GM19467 (cell line): ENCODE results near the gene CFDP1.
A peak's percentile ranks its signal among the peaks of the same experiment; 100 is the strongest.

Source experiments
- ATAC-seq: cut with Tn5 transposase; IDR thresholded peaks from one replicate; pipeline ENCODE4 v1.9.1; 2021; ENCODE audit warnings: mild to moderate bottlenecking, moderate library complexity; ENCODE audit not compliant: unreplicated experiment

The CFDP1 gene

DNA sequence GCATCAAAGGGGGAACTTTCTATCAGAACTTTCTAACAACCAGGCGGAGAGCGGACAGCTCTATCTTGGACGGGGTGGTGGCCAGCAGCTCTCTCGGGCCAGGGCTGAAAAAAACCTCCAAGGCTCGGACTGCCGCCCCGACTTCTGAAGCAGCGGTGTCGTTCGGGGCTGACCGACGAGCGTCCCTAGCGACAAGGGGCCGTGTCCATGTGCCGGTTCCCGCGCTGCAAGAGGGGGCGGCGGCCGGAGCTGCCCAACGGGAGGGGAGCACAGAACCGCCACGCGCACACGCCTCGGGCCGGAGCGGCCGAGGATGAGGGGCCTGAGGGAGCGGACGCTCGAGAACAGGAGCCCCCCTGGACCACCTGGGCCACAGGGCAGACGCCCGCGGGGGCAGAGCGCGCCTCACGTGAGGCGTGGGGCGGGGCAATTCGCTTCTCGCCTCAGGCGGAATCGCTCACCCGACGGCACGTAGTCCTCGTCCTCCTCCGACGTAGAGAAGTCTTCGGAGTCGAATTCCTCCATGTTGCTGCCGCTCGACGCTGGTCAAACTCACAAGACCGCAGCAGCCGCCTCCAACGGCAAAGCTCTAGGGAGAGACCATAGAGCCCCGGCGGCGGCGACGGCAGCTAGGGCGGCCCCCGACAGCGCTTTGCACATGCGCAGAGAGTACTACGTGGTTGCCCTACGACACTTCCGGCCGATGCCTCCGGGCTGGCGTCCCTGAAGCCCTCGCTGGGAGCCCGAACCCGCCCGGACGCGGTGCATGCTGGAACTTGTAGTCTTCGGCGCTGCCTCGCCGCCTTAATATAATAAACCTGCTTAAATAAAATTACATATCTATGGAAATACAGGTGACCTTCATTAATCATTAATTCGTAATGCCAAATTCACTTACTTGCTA lies at the start of gene CFDP1:
Gene CFDP1 (minus strand): TSS at position 676 of the 904 bp plus-strand sequence. CDS start 151 bp downstream, at position 525.
- peak; percentile 94 for ATAC-seq

DNA sequence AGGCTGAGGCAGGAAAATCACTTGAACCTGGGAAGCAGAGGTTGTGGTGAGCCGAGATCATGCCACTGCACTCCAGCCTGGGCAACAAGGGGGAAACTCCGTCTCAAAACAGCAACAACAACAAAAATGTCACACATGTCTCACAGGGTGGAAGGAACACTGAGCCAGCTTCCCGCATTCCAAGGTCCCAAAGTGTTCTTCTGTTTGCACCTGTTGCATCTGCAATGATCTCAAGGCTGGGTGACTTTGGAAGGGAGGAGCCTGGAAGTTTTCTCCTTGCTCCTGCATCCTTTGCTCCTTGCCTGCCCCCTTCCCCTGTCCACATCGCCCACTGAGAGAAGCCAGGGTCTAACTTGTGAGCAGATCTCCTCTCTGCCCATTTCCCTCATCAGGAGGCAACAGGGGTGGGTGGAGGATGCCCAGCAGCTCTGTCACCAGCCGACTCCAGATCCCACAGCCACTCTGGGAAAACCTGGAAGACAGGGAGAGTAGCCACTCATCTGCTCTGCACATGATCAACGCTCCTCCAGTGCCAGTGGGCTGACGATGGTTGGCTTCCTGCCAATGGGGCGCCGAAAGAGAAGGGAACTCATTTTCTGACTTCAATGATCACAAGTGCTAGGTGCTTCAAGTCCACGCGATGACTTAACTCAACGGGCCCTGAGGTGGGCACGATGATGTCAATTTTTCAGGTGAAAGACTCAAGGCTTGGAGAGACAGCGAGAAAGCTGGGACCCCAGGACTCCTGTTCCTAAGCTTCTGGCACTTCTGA lies 49.3 kb upstream of the CFDP1 start:
- ATAC-seq = no peak

- no peak for ATAC-seq
Observed at GRCh38 chr16:75481475-75481874, 48.2 kb upstream of the CFDP1 start.

DNA sequence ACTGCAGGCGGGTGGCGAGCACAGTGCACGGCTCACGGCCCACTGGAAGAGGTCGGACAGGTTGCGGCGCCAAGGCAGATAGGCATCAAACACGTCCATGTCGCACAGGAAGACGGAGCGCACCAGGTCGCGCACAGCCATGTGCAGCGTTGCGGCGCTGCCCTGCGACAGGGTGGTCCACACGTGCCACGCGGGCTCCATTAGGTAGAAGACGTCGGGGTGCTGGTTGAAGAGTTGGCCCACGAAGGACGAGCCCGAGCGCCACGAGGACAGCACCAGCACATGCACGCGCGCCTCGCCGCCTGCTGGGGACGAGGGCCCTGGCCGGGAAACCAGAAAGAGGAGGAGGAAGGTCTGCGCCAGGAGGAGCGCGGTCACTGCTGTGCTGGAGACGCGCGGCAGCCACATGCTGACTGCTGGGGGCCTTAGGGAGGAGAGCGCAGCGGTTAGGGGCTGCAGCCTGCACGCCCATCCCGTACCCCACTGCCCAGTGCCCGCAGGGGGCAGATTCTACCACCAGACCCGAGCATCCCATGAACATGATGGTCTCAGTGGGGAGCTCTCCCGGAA lies 46.2 kb upstream of the CFDP1 start:
- ATAC-seq = no peak

GRCh38 chr16:75478480-75479345 lies 45.4 kb upstream of the CFDP1 start:
- ATAC-seq = no peak

DNA sequence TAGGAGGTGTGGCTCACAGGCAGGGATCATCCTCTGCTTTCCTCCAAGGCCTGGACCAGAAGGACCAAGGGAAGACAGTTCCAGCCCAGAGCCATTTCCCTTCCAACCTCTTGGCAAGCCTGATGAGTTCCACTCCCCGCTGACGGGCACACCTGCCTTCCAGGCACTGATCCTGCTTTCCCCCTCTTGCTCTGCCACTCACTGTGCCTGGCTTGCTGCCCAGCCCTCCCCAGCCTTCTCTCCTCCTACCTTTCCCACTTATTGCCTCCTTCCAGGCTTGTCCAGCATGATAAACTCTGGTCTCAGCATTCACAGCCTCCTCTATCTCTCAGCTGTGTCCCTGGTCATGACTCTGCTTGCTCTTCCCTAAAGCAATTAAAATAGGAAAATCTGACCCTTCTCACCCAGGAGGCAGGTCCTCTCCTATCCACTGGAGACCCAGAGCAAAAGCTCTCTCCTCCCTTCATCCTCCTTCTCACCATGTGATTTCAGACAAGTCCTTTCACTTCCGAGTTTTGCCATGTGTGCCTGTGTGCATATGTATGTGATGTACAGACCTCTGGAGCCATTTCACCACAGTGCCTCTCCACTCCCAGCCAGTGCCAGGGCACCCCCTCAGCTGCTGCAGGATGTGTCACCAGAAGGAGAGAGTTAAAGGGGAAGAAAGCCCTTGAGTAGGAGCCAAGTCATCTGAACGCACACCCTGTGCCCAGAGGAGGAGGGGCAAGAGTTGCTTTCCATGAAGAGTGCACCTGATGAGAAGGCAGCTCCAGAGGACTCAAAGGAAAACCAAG lies 44.6 kb upstream of the CFDP1 start:
- no peak for ATAC-seq

- ATAC-seq = no peak
Observed at GRCh38 chr16:75476817-75477216, 43.5 kb upstream of the CFDP1 start.

DNA sequence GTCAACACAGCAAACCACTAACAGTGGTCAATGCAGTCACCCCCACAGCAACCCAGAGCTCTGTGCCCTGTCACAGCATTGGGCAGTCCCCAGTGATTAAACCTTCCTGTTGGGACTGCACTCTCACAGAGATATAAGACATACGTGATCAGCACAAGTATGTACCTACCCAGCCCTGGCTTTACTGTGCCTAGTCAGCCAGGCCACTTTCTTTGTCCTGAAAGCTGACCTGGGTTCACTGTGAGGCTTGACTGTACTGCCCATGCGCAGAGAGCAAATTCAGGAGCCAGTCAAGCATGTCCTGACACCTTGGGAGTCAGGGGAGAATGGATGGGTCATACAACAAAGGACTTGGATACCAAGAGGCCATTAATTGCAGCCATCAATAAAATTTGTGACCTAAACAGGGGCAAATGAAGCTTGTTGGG lies 42.1 kb upstream of the CFDP1 start:
- no peak for ATAC-seq

DNA sequence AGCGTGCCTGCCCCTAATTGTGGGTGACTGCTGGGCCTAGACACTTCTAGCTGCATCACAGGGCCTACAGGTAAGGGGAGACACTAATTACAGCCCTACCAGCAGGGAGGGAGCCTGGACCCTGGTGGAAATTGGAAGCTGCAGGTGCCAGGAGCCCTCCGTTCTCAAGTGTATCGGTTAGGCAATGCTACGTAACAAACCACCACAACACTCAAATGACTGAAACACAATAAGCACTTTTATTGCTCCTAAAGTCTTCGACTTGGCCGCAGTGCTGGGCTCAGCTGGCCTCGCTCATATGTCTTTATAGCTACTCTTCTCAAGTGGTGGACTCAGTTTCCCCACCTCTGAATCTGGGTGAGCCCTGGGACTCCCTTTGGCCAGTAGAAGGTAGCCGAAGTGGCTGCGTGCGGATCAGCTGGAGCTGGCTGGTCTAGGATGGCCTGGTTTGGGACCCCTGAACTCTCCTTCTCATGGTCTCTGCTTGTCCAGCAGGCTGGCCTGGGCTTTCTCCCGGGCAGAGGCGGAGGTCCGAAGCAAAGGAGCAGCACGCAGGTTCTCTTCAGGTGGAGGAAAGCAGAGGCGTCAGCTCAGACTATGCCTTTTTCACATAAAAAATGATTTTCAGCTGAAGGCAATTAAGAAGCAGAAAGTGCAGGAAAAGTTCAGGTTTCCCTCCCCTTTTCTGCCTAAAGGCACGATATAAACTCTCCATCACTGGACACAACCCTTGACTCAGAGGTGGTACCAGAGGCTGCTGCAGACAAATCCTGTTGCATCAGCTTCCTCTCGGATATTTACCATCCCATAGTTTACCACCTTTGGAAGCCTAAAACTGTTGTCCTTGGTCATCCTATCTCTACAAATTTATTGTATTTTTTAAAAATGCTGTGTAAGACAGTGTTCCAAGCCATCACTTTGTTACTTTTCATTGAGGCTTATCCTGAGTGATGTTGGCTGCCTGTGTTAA lies 39.9 kb upstream of the CFDP1 start:
- ATAC-seq = no peak

DNA sequence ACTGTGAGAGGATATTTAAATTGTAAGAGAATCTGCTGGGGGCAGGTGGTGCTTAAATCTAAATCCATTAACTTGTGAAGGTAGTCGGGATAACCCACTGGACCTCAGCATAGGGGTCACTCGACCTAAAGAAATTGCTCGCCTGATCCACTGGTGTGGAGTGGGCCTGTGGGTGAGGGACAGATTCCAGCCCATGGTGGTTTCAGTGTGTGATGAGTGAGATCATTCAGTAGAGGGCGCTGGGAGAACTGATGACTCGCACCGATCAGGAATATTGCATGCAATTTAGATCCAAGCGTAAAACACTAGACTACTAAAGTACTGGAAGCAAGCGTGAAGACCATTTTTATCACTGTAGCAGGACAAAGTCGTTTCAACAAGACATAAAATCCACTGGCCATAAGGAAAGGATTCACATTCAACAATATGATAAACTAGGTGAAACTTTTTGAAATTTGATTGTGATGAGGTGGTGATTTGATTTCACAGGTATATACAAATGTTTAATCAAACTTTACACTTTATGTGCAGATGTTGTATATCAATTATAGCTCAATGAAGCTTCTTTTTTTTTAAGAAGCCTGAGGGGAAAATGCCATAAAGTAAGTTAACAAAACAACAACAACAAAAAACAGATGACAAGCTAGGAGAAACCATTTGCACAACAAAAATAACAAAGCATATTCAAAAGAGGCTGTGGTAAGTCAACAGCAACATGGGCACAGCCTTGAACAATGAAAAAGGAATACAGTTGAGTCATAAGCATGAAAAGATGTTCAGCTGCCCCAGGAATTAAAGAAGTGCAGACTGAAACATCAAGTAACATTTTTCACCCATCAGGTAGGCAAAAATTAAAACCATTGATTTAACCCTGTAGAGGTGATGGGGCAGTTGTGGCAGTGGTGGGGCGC lies 38.7 kb upstream of the CFDP1 start:
- ATAC-seq = peak; percentile 69

GRCh38 chr16:75466760-75467159 lies 33.5 kb upstream of the CFDP1 start:
- no peak for ATAC-seq

DNA sequence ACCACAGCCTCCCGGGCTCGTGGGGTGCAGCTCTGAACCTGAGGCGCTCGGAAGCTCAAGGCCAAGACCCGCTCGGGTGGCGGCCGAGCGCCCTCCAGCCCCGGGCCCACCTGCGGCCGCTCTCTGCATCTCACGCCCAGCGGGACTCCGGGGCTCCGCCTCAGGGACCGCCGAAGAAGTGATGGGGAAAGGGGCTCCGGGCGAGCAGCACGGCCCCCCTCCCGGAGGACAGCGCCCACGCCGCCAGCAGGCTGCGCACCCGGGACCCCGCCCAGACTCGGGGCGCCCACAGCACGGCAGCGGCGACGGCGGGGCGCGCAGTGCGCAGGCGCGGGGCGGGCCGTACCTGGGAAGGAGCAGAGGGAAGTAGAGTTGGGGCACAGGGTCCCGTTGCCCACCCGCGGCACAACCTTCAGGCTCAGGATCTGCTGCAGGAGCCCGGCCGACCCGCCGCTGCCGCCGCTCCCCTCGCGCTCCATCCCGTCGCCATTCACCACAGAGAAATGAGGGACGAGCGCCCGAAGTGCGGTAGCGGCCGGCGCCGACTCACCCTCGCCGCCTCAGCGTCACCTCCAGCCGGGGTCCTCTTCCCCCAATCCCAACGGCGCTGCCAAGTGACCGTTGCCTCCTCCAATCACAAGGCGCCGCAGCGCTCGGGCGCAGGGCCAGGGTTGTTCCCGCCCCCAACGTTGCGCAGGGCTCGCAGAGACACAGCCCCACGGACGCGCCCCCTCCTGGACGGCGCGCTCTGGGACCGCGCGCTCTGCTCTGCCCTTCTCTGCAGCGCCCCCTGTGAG lies 31.0 kb upstream of the CFDP1 start, which contains the start of gene TMEM170A:
Gene TMEM170A (minus strand): TSS at position 568 of the 797 bp plus-strand sequence. CDS start 89 bp downstream, at position 479.
- ATAC-seq = peak; percentile 95

DNA sequence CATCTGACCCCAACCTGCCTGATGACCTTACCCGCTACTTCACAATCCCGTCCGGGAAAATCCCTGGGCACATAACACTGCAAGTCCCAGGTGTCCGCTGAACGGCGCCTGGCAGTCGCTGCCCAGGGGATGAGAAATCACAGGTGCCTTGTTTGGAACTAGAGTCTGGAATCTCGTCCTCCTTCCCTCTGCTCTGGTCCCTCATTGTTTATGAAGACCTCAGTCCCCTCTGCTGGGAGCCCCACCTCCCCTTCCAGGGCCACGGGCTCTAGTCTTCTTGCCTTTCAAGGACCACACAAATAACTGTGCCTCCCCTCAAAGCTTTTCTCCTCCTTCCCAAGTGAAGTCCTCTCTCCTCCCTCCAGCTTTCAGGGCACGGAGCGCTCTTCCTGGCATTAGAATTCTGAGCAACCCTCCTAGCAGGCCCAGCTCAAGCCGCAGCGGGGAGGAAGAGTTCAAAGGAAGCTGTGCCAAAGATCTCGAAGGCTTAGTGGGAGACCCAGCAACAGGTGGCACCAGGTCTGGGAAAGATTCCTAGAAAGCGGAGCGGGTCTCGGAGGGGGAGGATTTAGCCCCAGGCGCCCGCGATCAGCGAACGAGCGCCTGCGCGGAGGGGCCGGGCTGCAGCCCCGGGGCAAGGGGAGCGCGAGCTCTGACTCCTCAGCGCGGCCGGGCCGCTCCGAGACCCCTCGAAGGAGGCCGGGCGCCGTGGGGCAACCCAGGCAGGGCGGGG lies 30.3 kb upstream of the CFDP1 start:
- ATAC-seq = peak; percentile 6

DNA sequence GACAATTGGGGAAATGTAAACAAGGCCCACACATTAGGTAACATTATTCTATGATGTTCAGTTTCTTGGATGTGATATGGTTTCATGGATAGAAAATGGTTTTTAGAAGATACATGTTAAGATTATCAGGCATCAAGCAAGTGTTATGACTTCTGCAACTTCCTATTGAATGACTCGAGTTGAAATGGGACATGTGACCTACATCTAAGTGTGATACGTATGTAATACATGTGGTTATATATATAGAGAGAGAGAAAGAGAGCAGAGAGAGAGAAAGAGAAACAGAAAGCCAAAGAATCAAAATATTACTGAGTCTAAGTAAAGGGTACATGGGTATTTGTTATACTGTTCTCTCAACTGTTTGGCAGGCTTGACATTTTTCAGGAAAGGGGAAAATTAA lies 29.5 kb upstream of the CFDP1 start:
- no peak for ATAC-seq

GRCh38 chr16:75461575-75461974 lies 28.3 kb upstream of the CFDP1 start:
- ATAC-seq = no peak

DNA sequence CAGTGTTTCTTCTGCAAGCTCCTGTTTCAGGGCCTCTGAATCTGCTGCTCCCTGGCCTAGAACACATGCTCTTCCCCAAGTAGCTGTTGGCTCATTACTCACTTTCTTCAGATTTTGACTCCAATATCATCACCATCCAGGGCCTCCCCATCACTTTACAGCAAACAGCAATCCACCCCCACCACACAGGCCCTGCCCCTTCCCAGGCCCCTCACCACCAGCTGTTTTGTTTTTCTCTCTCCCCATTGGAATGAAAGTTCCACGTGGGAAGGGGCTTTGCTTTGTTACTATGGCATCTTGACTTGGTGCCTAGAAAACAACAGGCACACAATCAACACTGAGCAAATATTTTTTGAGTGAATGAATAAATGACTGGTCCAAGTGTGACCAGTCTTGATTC lies 27.1 kb upstream of the CFDP1 start:
- ATAC-seq = no peak
